Naive B cell (primary cell): Measurements from ENCODE around the gene KYNU. TPM values are rescaled to one million over a fixed set of nuclear protein-coding genes. Genes with fewer than 3 reads are reported as not detected.

ENCODE experiments used
- ATAC-seq, 2 donors: fragments of 150-1000 bp; cut with Tn5 transposase; 2 replicates each; pipeline ENCODE4 v1.10.0; 2021; ENCODE audit warnings: low read depth in 2 of 2, mild to moderate bottlenecking in 2 of 2, moderate library complexity in 2 of 2
- DNase-seq: peaks from one replicate; pipeline ENCODE4 v3.0.0; 2022
- H3K27ac Mint-ChIP-seq, 6 donors: one replicate each; pipeline ENCODE4 v1.8.0; 2020 to 2022; ENCODE audit warnings: mild to moderate bottlenecking in 6 of 6, mixed read lengths in 6 of 6, moderate library complexity in 5 of 6, inconsistent platforms in 2 of 6
- H3K27me3 Mint-ChIP-seq, 3 donors: one replicate each; pipeline ENCODE4 v1.8.0; 2021 to 2022; ENCODE audit warnings: mixed read lengths in 3 of 3, mild to moderate bottlenecking in 1 of 3
- H3K36me3 Mint-ChIP-seq, 2 donors: one replicate each; pipeline ENCODE4 v1.8.0; 2020 to 2022; ENCODE audit warnings: mixed read lengths in 2 of 2, inconsistent platforms in 1 of 2, mild to moderate bottlenecking in 1 of 2
- H3K4me1 Mint-ChIP-seq, 3 donors: one replicate each; pipeline ENCODE4 v1.8.0; 2020 to 2022; ENCODE audit warnings: mixed read lengths in 3 of 3, inconsistent platforms in 1 of 3, mild to moderate bottlenecking in 1 of 3, moderate library complexity in 1 of 3
- H3K4me3 Mint-ChIP-seq, 8 donors: one replicate each; pipeline ENCODE4 v1.8.0; 2020 to 2022; ENCODE audit warnings: mild to moderate bottlenecking in 8 of 8, mixed read lengths in 8 of 8, moderate library complexity in 8 of 8, inconsistent platforms in 2 of 8
- H3K9me3 Mint-ChIP-seq, 7 donors: one replicate each; pipeline ENCODE4 v1.8.0; 2020 to 2022; ENCODE audit warnings: mixed read lengths in 7 of 7, mild to moderate bottlenecking in 5 of 7, inconsistent platforms in 2 of 7, moderate library complexity in 1 of 7
- polyA plus RNA-seq, 6 donors: library from polyadenylated mRNA; unstranded; fragments of 300-500 nt; fragmentation: Illumina TruSeq; gene quantifications; one replicate each; pipeline ENCODE4 v1.2.3, GENCODE V29; 2021; ENCODE audit warnings: low read depth in 6 of 6

The KYNU gene
- 10 to 100 TPM; 33.8 to 53.2 (median 44.0) TPM for polyA plus RNA-seq

- ATAC-seq (peak; percentile 84 to 87), DNase-seq (peak; percentile 39)
- peaks cover 0 to 2% (median 0%) of the 10 kb centered on the region in 7 donors for H3K9me3 Mint-ChIP-seq
- peak within 1 kb of the TSS; percentile 88 to 94 (median 91) for H3K27ac Mint-ChIP-seq
- no peaks in the 10 kb centered on the region for H3K27me3 Mint-ChIP-seq
- peaks cover 6 to 8% of the 10 kb centered on the region in 2 donors for H3K36me3 Mint-ChIP-seq
- H3K4me1 Mint-ChIP-seq, result peaks cover 48 to 53% (median 52%) of the 10 kb centered on the region in 3 donors
- H3K4me3 Mint-ChIP-seq, result peak within 1 kb of the TSS; percentile 84 to 95 (median 92)
Observed at GRCh38 chr2:142877216-142877838, at the start of gene KYNU. Gene KYNU, plus strand, starts transcription at chr2:142877664. Its CDS starts 7,704 bp downstream, at chr2:142885368.

- no peak for ATAC-seq
- Mint-ChIP-seq H3K4me3 (no peak overlapping the region), H3K27me3 (peaks cover 3 to 15% (median 7%) of the 10 kb centered on the region in 3 donors), H3K9me3 (peaks cover 0 to 1% (median 0%) of the 10 kb centered on the region in 7 donors), H3K36me3 (no peaks in the 10 kb centered on the region), H3K4me1 (no peaks in the 10 kb centered on the region), H3K27ac (no peak overlapping the region)
- DNase-seq, result no peak
Observed at GRCh38 chr2:142834021-142834420, 43.4 kb upstream of the KYNU start.

- Mint-ChIP-seq H3K27me3 (no peaks in the 10 kb centered on the region), H3K36me3 (no peaks in the 10 kb centered on the region)
Observed at GRCh38 chr2:142840436-142840835, 37.0 kb upstream of the KYNU start.

GRCh38 chr2:142841788-142842187 is 35.7 kb upstream of the KYNU start:
- no peaks in the 10 kb centered on the region for H3K4me1 Mint-ChIP-seq
- no peak for ATAC-seq
- no peak overlapping the region for H3K4me3 Mint-ChIP-seq
- H3K27me3 Mint-ChIP-seq, result peaks cover 0 to 4% (median 3%) of the 10 kb centered on the region in 3 donors
- H3K27ac Mint-ChIP-seq, result no peak overlapping the region
- peaks cover 0 to 1% (median 0%) of the 10 kb centered on the region in 7 donors for H3K9me3 Mint-ChIP-seq
- H3K36me3 Mint-ChIP-seq, result no peaks in the 10 kb centered on the region
- DNase-seq, result no peak

More at GRCh38 chr2:142840436-142840835, 37.0 kb upstream of the KYNU start:
- Mint-ChIP-seq H3K4me1 (no peaks in the 10 kb centered on the region), H3K27ac (no peak overlapping the region), H3K4me3 (no peak overlapping the region), H3K9me3 (peaks cover 0 to 1% (median 0%) of the 10 kb centered on the region in 7 donors)
- DNase-seq, result no peak
- no peak for ATAC-seq

- H3K9me3 Mint-ChIP-seq, result peaks cover 0 to 2% (median 0%) of the 10 kb centered on the region in 7 donors
- no peaks in the 10 kb centered on the region for H3K4me1 Mint-ChIP-seq
- H3K36me3 Mint-ChIP-seq, result no peaks in the 10 kb centered on the region
- H3K4me3 Mint-ChIP-seq, result no peak overlapping the region
- DNase-seq, result no peak
- H3K27me3 Mint-ChIP-seq, result peaks cover 0 to 5% (median 4%) of the 10 kb centered on the region in 3 donors
- H3K27ac Mint-ChIP-seq, result no peak overlapping the region
- no peak for ATAC-seq
Observed at GRCh38 chr2:142842369-142842768, 35.1 kb upstream of the KYNU start.

- Mint-ChIP-seq H3K36me3 (no peaks in the 10 kb centered on the region), H3K4me1 (no peaks in the 10 kb centered on the region), H3K27ac (no peak overlapping the region), H3K4me3 (no peak overlapping the region), H3K27me3 (peaks cover 0 to 5% (median 4%) of the 10 kb centered on the region in 3 donors), H3K9me3 (peaks cover 0 to 2% (median 0%) of the 10 kb centered on the region in 7 donors)
- DNase-seq, result no peak
- no peak for ATAC-seq
Observed at GRCh38 chr2:142843731-142844130, 33.7 kb upstream of the KYNU start.

GRCh38 chr2:142848023-142848606 is 29.3 kb upstream of the KYNU start:
- Mint-ChIP-seq H3K36me3 (no peaks in the 10 kb centered on the region), H3K27me3 (peaks cover 0 to 5% (median 4%) of the 10 kb centered on the region in 3 donors), H3K27ac (no peak overlapping the region), H3K4me1 (no peaks in the 10 kb centered on the region), H3K4me3 (no peak overlapping the region), H3K9me3 (peaks cover 0 to 2% (median 0%) of the 10 kb centered on the region in 7 donors)
- ATAC-seq (no peak), DNase-seq (no peak)

GRCh38 chr2:142849820-142850219 is 27.6 kb upstream of the KYNU start:
- H3K4me1 Mint-ChIP-seq, result no peaks in the 10 kb centered on the region
- peaks cover 0 to 2% (median 0%) of the 10 kb centered on the region in 7 donors for H3K9me3 Mint-ChIP-seq
- DNase-seq, result no peak
- no peaks in the 10 kb centered on the region for H3K36me3 Mint-ChIP-seq
- no peak overlapping the region for H3K4me3 Mint-ChIP-seq
- no peak for ATAC-seq
- no peak overlapping the region for H3K27ac Mint-ChIP-seq
- H3K27me3 Mint-ChIP-seq, result peaks cover 0 to 5% (median 4%) of the 10 kb centered on the region in 3 donors

- no peak for DNase-seq
- H3K36me3 Mint-ChIP-seq, result no peaks in the 10 kb centered on the region
- no peaks in the 10 kb centered on the region for H3K9me3 Mint-ChIP-seq
- H3K4me1 Mint-ChIP-seq, result no peaks in the 10 kb centered on the region
- ATAC-seq, result no peak
- no peak overlapping the region for H3K27ac Mint-ChIP-seq
- peaks cover 0 to 5% (median 0%) of the 10 kb centered on the region in 3 donors for H3K27me3 Mint-ChIP-seq
- no peak overlapping the region for H3K4me3 Mint-ChIP-seq
Observed at GRCh38 chr2:142853912-142854311, 23.6 kb upstream of the KYNU start.

- no peaks in the 10 kb centered on the region for H3K36me3 Mint-ChIP-seq
- H3K9me3 Mint-ChIP-seq, result peaks cover 0 to 2% (median 0%) of the 10 kb centered on the region in 7 donors
- H3K27ac Mint-ChIP-seq, result peak overlapping the region in 1 of 6 donors; percentile 30
- ATAC-seq (no peak), DNase-seq (no peak)
- no peaks in the 10 kb centered on the region for H3K4me1 Mint-ChIP-seq
- H3K4me3 Mint-ChIP-seq, result no peak overlapping the region
- peaks cover 0 to 5% (median 0%) of the 10 kb centered on the region in 3 donors for H3K27me3 Mint-ChIP-seq
Observed at GRCh38 chr2:142857256-142858164, 20.0 kb upstream of the KYNU start.

- Mint-ChIP-seq H3K27me3 (peaks cover 0 to 5% (median 0%) of the 10 kb centered on the region in 3 donors), H3K4me3 (no peak overlapping the region), H3K4me1 (peaks cover 0 to 6% (median 3%) of the 10 kb centered on the region in 3 donors)
Observed at GRCh38 chr2:142858961-142859360, 18.5 kb upstream of the KYNU start.

GRCh38 chr2:142862299-142862698 is 15.2 kb upstream of the KYNU start:
- Mint-ChIP-seq H3K27ac (no peak overlapping the region), H3K4me1 (peaks cover 16 to 25% (median 22%) of the 10 kb centered on the region in 3 donors), H3K27me3 (no peaks in the 10 kb centered on the region), H3K4me3 (no peak overlapping the region), H3K36me3 (no peaks in the 10 kb centered on the region), H3K9me3 (peaks cover 0 to 2% (median 0%) of the 10 kb centered on the region in 7 donors)
- no peak for ATAC-seq
- no peak for DNase-seq

More at GRCh38 chr2:142858961-142859360, 18.5 kb upstream of the KYNU start:
- no peak overlapping the region for H3K27ac Mint-ChIP-seq
- H3K36me3 Mint-ChIP-seq, result no peaks in the 10 kb centered on the region
- no peak for ATAC-seq
- no peak for DNase-seq
- H3K9me3 Mint-ChIP-seq, result peaks cover 0 to 2% (median 0%) of the 10 kb centered on the region in 7 donors

- Mint-ChIP-seq H3K4me3 (no peak overlapping the region), H3K27me3 (no peaks in the 10 kb centered on the region), H3K4me1 (peaks cover 20 to 30% (median 28%) of the 10 kb centered on the region in 3 donors), H3K36me3 (no peaks in the 10 kb centered on the region), H3K27ac (no peak overlapping the region), H3K9me3 (peaks cover 0 to 2% (median 0%) of the 10 kb centered on the region in 7 donors)
- no peak for ATAC-seq
- no peak for DNase-seq
Observed at GRCh38 chr2:142862847-142863246, 14.6 kb upstream of the KYNU start.
